HG03457 (cell line): ENCODE results near the gene MYL10.

Experiments used
- ATAC-seq: cut with Tn5 transposase; IDR thresholded peaks from one replicate; pipeline ENCODE4 v1.9.1; 2021; ENCODE audit warnings: moderate number of reproducible peaks; ENCODE audit not compliant: unreplicated experiment

Gene MYL10

DNA sequence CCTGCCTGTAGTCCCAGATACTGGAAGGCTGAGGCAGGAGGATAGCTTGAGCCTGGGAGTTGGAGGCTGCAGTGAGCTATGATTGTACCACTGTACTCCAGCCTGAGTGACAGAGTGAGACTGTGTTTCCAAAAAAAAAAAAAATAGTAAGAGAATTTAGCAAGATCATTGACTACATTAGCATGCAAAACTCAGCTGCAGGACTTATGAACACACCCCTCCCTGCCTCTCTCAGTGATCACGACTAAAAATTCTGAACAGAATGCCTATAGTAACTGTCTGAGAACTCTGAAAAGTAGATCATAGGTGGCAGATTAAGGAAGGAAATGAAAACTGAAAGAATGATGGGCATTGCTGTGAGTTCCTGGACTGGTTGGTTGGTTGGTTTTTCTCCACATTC, 50.5 kb downstream of the MYL10 start:
- ATAC-seq = no peak

DNA sequence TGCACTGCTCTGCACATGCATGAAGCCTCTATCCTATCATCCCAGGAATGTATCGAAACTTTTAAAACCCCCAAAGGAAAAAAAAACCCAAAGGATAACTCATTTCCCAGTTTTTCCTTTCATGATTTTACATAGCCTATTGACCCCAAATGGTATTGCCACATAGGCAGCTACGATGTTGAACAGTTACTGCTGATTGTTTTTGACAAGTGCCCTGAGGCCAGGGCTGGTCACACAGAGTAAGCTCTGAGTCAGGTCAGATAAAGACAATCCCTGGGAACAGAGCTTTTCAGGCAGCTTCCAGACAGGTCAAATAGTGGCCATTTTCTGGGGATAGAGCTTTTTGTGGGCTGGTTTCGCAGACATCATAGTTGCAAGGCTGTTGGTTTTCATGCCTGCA, 52.1 kb downstream of the MYL10 start:
- no peak for ATAC-seq

DNA sequence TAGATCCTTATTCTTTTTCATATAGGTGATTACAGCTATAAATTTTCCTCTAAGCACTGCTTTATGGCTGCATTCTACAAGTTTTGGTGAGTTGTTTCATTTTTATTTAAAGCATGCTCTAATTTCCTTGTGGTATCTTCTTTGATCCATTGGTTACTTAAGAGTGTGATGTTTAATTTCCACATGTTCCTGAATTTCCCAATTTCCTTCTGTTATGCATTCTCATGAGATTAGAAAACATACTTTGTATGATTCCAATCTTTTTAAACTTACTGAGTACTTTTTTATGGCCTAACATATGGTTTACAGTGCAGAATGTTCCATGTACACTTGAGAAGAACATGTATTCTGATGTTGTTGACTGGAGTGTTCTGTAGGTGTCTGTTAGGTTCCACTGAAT, 53.4 kb downstream of the MYL10 start:
- ATAC-seq = no peak

DNA sequence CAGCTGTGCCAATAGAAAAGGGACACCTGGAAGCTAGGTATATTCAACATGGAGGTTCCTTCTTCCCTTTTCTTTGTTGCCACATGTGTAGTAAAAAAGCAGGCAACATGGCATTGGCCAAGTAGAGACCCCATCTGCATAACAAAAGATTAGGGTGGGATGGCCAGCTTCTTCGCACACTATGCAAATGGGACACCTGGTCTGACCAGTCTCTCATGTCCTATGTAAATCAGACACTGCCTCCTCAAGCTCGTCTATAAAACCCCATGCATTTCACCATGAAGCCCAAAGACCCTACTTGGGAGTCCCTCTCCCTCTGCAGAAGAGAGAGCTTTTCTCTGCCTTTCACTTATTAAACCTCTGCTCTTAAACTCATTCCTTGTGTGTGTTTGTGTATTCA, 53.9 kb downstream of the MYL10 start:
- no peak for ATAC-seq

DNA sequence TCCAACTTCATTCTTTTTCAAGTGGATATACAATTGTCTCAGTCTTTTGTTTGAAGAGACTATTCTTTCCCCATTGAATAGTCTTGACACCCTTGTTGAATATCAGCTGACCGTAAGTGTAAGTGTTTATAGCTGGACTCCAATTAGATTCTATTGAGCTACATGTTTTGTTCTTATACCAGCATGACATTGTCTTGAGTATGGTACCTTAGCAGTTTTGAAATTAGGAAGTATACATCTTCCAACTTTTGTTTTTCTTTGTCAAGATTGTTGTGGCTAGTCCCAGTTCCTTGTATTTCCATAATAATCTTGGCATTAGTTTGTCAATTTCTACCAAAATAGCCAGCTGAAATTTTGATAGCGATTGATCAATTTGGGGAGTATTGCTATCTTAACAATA, 56.9 kb downstream of the MYL10 start:
- ATAC-seq = no peak

DNA sequence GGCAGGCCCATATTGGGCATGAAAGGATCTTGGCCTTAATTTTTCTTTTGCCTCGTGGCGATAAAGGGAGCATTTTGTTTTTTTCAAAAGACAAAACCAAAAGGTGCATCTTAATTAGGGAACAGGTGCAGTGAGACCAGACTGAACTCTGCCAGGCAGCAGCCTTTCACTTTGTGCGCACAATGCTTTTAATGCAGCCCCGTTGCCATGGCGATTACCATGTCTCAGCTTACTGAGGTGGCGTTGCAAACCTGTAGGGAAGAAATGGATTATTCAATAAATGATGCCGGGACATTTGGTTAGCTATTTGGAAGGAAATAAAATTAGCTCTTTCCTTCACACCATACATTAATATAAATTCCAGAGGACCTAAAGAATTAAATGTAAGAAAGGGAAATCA, 61.9 kb downstream of the MYL10 start:
- ATAC-seq = no peak

DNA sequence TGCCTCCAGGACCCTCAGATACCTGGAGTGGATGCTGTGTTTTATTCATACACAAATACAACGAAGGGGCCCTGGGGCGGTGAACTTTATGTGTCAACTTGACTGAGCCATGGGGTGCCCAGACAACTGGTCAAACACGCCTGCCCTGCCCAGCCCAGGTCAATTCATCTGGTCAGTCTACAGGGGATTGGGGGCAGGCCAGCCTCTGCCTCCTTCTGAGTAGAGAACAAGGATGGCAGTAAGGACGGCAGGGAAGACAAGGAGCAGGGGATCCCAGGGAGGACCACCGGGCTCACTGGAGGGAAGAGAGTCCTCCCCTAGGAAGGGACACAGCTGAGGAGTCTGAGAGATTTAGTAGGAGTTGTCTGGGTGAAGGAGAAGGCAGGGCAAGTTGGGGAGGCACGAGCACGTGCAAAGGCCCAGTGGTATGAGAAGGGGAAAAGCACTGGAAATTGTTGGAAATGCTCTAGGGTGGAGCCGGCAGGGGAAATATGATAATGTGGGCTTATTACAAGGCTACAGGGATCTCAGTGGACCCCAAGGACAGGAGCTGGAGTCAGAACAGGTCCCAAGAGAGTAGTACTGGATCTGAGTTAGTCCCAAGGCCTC, 63.4 kb downstream of the MYL10 start:
- ATAC-seq = no peak

DNA sequence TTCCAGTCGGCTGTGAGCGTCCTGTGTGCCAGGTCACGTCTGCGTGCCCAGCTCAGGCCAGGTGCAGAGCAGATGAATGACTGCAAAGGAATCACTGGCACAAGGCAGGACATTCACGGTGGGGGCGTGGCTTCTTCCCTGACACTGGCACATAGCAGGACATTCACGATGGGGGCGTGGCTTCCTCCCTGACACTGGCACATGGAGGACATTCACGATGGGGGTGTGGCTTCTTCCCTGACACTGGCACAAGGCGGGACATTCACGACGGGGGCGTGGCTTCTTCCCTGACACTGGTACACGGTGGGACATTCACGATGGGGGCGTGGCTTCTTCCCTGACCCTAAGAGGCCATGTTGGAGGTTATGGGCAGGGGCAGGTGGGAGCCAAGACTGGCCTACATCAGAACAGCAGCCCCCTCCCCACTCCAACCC, 64.3 kb downstream of the MYL10 start:
- ATAC-seq = no peak

DNA sequence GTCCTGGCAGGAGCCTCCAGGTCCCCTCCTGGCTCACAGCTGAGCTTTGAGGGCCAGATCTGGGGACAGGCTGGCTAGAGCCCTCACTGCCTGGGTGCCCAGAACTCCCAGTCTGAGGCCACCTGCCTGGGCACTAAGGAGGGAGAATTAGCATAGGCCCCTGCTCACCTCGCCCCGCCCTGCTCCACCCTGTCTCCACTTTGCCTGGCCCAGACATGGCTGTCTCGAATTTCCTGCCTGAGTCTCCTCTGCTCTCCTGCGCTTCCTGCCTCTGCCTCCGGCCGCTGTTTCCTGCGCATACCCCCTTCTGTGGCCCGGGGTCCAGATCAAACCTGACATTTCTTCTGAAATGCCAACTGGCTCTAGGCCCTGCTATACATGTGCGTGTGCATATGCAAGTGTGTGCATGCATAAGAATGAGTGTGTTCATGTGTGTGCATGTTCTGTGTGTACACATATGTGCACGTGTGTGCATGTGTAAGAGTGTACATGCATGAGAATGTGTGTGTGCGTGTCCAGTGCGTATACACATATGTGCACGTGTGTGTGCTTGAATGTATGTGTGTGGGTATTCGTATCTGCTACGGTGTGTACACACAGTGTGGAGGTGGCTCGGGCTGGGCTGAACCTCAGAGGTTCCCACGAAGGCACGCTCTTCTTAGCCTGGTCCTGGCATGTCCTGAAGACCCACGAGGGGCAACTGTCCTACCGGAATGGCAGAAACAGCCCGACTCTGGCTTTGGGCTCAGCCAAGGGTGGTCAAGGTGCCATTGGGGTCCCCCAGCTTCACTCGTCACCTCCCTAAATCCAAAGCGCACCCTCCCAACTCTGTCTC, 64.9 kb downstream of the MYL10 start:
- ATAC-seq = no peak
